Measurements from ENCODE around the gene TTC33. TPM values are rescaled to one million over a fixed set of nuclear protein-coding genes. Genes with fewer than 3 reads are reported as not detected.
A peak's percentile ranks its signal among the peaks of the same experiment; 100 is the strongest.

TTC33 gene
- total RNA-seq, 1 donor from 2014 or later: 7.0 TPM

GRCh38 chr5:40690267-40690666, 65.5 kb downstream of the TTC33 start:
- no peak for TF ChIP-seq CTCF (IDR thresholded peaks at IDR 0.05)
- no peaks in the 10 kb centered on the region for H3K9me3 ChIP-seq
- DNase-seq (ENCODE audit: low spot score in 2 of 2): no peak
- no peaks in the 10 kb centered on the region for H3K4me1 ChIP-seq
- intact Hi-C loops (cut with DNase I): no loop called here
- H3K27me3 ChIP-seq: no peaks in the 10 kb centered on the region
- no peak overlapping the region for H3K4me3 ChIP-seq
- H3K27ac ChIP-seq: no peak overlapping the region
- no peaks in the 10 kb centered on the region for H3K36me3 ChIP-seq

GRCh38 chr5:40689438-40689837, 66.3 kb downstream of the TTC33 start:
- no peaks in the 10 kb centered on the region for H3K4me1 ChIP-seq

GRCh38 chr5:40688996-40689395, 66.8 kb downstream of the TTC33 start:
- no peak overlapping the region for H3K4me3 ChIP-seq
- H3K4me1 ChIP-seq: no peaks in the 10 kb centered on the region
- no peaks in the 10 kb centered on the region for H3K36me3 ChIP-seq
- no peak overlapping the region for H3K27ac ChIP-seq
- no peaks in the 10 kb centered on the region for H3K27me3 ChIP-seq
- TF ChIP-seq CTCF (IDR thresholded peaks at IDR 0.05): no peak
- no peak for DNase-seq (ENCODE audit: low spot score in 2 of 2)
- H3K9me3 ChIP-seq: no peaks in the 10 kb centered on the region
- intact Hi-C loops (cut with DNase I): loop anchor here (2.0 to 10.0 kb wide), 4 partner anchors 68 to 1110 kb away; partner anchors contain the start of gene TTC33

More at GRCh38 chr5:40689438-40689837, 66.3 kb downstream of the TTC33 start:
- DNase-seq (ENCODE audit: low spot score in 2 of 2): no peak
- Histone ChIP-seq H3K4me3 (no peak overlapping the region), H3K27me3 (no peaks in the 10 kb centered on the region), H3K36me3 (no peaks in the 10 kb centered on the region), H3K27ac (no peak overlapping the region), H3K9me3 (no peaks in the 10 kb centered on the region)
- TF ChIP-seq CTCF (IDR thresholded peaks at IDR 0.05): no peak
- intact Hi-C loops (cut with DNase I): loop anchor here (2.0 to 10.0 kb wide), 4 partner anchors 68 to 1111 kb away; partner anchors contain the start of gene TTC33

- Histone ChIP-seq H3K4me1 (no peaks in the 10 kb centered on the region), H3K36me3 (no peaks in the 10 kb centered on the region), H3K4me3 (no peak overlapping the region), H3K27ac (no peak overlapping the region), H3K9me3 (no peaks in the 10 kb centered on the region), H3K27me3 (no peaks in the 10 kb centered on the region)
- DNase-seq (ENCODE audit: low spot score in 2 of 2): peak in 1 of 2 donors; percentile 91
- peak; percentile 76 to 82 (median 81) for TF ChIP-seq CTCF (IDR thresholded peaks at IDR 0.05)
- intact Hi-C loops (cut with DNase I): loop anchor here (2.0 to 10.0 kb wide), 4 partner anchors 69 to 1109 kb away; partner anchors contain the start of gene TTC33
These were observed 67.5 kb downstream of the TTC33 start for GRCh38 chr5:40688127-40688761.

- DNase-seq (ENCODE audit: low spot score in 2 of 2): no peak
- Histone ChIP-seq H3K4me1 (no peaks in the 10 kb centered on the region), H3K27me3 (no peaks in the 10 kb centered on the region), H3K9me3 (no peaks in the 10 kb centered on the region), H3K27ac (peak overlapping the region in 1 of 2 donors; percentile 3), H3K36me3 (no peaks in the 10 kb centered on the region), H3K4me3 (no peak overlapping the region)
- no peak for TF ChIP-seq CTCF (IDR thresholded peaks at IDR 0.05)
- intact Hi-C loops (cut with DNase I): loop anchor here (5.0 to 10.0 kb wide), 2 partner anchors 70 to 743 kb away; partner anchors contain the start of gene TTC33
These were observed 68.4 kb downstream of the TTC33 start for GRCh38 chr5:40687321-40687720.
